Activated CD4-positive, CD25-positive, alpha-beta regulatory T cell treated with anti-CD3 and anti-CD28 coated beads, Interleukin-2, amount 50 U/mL, for 16 hours (primary cell): ENCODE results near the gene NHLH1.
A peak's percentile ranks its signal among the peaks of the same experiment; 100 is the strongest.

Experiments used
- DNase-seq: peaks from one replicate; pipeline ENCODE4 v3.0.0-alpha.2; 2020; ENCODE audit warnings: low read depth, low spot score

Gene NHLH1

GRCh38 chr1:160366731-160367515, at the start of gene NHLH1:
TSS of gene NHLH1 (plus strand) at chr1:160367071. CDS start at chr1:160370732, 3,661 bp downstream.
- DNase-seq, result no peak

- no peak for DNase-seq
These were observed 44.0 kb upstream of the NHLH1 start for GRCh38 chr1:160322831-160323230.

GRCh38 chr1:160325252-160325651, 41.6 kb upstream of the NHLH1 start:
- DNase-seq, result no peak

GRCh38 chr1:160326418-160326817, 40.5 kb upstream of the NHLH1 start:
- no peak for DNase-seq

- no peak for DNase-seq
These were observed 38.7 kb upstream of the NHLH1 start for GRCh38 chr1:160328184-160328583.

- no peak for DNase-seq
These were observed 36.8 kb upstream of the NHLH1 start for GRCh38 chr1:160330119-160330518.

- no peak for DNase-seq
These were observed 34.4 kb upstream of the NHLH1 start for GRCh38 chr1:160332516-160332915.

- DNase-seq, result no peak
These were observed 28.3 kb upstream of the NHLH1 start for GRCh38 chr1:160338580-160338979.

- no peak for DNase-seq
These were observed 26.7 kb upstream of the NHLH1 start for GRCh38 chr1:160340146-160340545.

- no peak for DNase-seq
These were observed 26.0 kb upstream of the NHLH1 start for GRCh38 chr1:160340866-160341265.

GRCh38 chr1:160342526-160342925, 24.3 kb upstream of the NHLH1 start:
- DNase-seq, result no peak

- peak; percentile 85 for DNase-seq
These were observed 23.7 kb upstream of the NHLH1 start, which contains the start of the genes COPA and NCSTN for GRCh38 chr1:160342953-160343869. TSS of gene COPA (minus strand) at chr1:160343250. CDS start at chr1:160343170, 80 bp downstream. TSS of gene NCSTN (plus strand) at chr1:160343383. CDS start at chr1:160343397, 14 bp downstream.

- no peak for DNase-seq
These were observed 22.6 kb upstream of the NHLH1 start for GRCh38 chr1:160344241-160344640.

- DNase-seq, result no peak
These were observed 21.9 kb upstream of the NHLH1 start for GRCh38 chr1:160344936-160345335.

GRCh38 chr1:160346463-160346862, 20.4 kb upstream of the NHLH1 start:
- DNase-seq, result no peak

- DNase-seq, result no peak
These were observed 19.9 kb upstream of the NHLH1 start for GRCh38 chr1:160346958-160347357.

GRCh38 chr1:160351629-160352028, 15.2 kb upstream of the NHLH1 start:
- DNase-seq, result no peak

- no peak for DNase-seq
These were observed 14.3 kb upstream of the NHLH1 start for GRCh38 chr1:160352555-160352954.

GRCh38 chr1:160353223-160353622, 13.6 kb upstream of the NHLH1 start:
- no peak for DNase-seq

GRCh38 chr1:160354388-160354985, 12.4 kb upstream of the NHLH1 start:
- no peak for DNase-seq

- DNase-seq, result no peak
These were observed 9.4 kb upstream of the NHLH1 start for GRCh38 chr1:160357286-160358002.
